ENCODE measurements around the gene PLAC8.

PLAC8 gene

DNA sequence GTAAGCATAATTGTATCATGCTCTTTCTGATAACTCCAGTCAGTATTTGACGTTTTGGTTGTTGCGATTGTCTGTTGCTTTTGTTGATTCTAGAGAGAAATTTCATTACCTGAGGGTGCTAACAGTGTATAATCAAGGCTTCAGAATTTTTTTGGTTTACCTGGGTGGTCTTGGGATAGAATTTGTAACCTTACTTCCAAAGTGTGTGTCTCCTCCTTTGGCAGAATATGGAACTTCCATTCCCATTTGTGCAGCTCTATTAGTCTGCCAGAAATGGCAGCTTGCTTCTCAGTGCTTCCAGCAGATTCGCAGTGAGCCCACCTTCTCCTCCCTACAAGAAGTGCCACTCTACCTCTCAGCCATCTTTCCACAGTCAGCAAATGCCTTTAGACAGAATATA lies 74.3 kb downstream of the PLAC8 start:
- TF ChIP-seq, protein P1, sequence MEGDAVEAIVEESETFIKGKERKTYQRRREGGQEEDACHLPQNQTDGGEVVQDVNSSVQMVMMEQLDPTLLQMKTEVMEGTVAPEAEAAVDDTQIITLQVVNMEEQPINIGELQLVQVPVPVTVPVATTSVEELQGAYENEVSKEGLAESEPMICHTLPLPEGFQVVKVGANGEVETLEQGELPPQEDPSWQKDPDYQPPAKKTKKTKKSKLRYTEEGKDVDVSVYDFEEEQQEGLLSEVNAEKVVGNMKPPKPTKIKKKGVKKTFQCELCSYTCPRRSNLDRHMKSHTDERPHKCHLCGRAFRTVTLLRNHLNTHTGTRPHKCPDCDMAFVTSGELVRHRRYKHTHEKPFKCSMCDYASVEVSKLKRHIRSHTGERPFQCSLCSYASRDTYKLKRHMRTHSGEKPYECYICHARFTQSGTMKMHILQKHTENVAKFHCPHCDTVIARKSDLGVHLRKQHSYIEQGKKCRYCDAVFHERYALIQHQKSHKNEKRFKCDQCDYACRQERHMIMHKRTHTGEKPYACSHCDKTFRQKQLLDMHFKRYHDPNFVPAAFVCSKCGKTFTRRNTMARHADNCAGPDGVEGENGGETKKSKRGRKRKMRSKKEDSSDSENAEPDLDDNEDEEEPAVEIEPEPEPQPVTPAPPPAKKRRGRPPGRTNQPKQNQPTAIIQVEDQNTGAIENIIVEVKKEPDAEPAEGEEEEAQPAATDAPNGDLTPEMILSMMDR (IDR thresholded peaks at IDR 0.05): no peak

Data from LNCAP (cell line).